Transverse colon (tissue), 3 donors: ENCODE measurements around the gene GPR173.

Experiments used
- CTCF ChIP-seq, 5 experiments: fragments of 200-600 bp in 3 of 5; fragments of 450-650 bp in 2 of 5; sonication (generic) in 3 of 5; IDR thresholded peaks; 1 replicate in 2 of 5; 2 replicates in 3 of 5; pipeline ENCODE4 v1.5.1; 2016 to 2017; ENCODE audit warnings: antibody characterized with exemption in 5 of 5, inconsistent platforms in 3 of 5, mild to moderate bottlenecking in 2 of 5, moderate library complexity in 1 of 5
- POLR2A ChIP-seq: fragments of 450-650 bp; IDR thresholded peaks from one replicate; pipeline ENCODE4 v1.6.1; 2016; ENCODE audit warnings: antibody characterized with exemption, mild to moderate bottlenecking, moderate library complexity

DNA sequence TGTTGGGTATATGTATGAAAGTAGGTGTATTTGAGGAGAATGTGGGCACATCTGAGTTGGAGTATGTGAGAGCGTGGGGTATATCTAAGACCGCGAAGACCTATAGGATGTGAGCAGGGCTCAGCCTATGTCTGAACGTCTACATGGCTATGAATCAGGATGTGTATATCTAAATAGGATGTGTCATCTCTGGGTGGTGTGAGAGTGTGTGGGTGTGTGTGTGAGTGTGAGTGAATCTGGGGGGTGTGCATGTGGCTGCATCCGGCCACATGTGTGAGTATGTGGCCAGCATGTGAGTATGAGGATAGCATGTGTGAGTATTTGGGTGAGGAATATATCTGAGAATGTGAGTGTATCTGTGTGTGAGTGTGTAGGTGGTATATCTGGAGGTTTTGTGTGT, 7.7 kb downstream of the GPR173 start:
- TF ChIP-seq POLR2A, result no peak
- TF ChIP-seq CTCF (IDR thresholded peaks at IDR 0.05), result no peak
